Cardiac septum (tissue), 1 donor: ENCODE measurements around the gene NPTX1. TPM values are rescaled to one million over a fixed set of nuclear protein-coding genes. Genes with fewer than 3 reads are reported as not detected.
"Not testable (repeated sequence)": the region's sequence is repeated elsewhere in the genome, so short reads cannot be mapped to it uniquely, and the experiment has no call there.

Experiments used
- DNase-seq: peaks from one replicate; pipeline ENCODE4 v3.0.0-alpha.2; 2020; ENCODE audit warnings: low spot score
- intact Hi-C: fragments of 100-400 bp; cut with DNase I; formaldehyde crosslinking; loops from one replicate; pipeline ENCODE4 v1.14.0; 2022
- long read RNA-seq: library from polyadenylated mRNA; unstranded; transcript quantifications from one replicate; pipeline ENCODE4 v2.0.0, GENCODE V29; 2021
- total RNA-seq: library from RNA; stranded (reverse); fragmentation: NEBNext Ultra II Directional; extraction: Animal tissue kit (Norgen Biotek cat#: 25700); gene quantifications from one replicate; pipeline ENCODE4 v1.2.1, GENCODE V29; 2021
- donor health status: DM: no; HTN: no; CAD: no.

The NPTX1 gene
- total RNA-seq, result 0.62 TPM
- long read RNA-seq, result 0 reads

GRCh38 chr17:80475910-80476876 is at the start of gene NPTX1:
Gene NPTX1 (minus strand): TSS chr17:80476607. CDS start chr17:80476446, 161 bp downstream.
- intact Hi-C loops, result no loop called here
- no peak for DNase-seq

GRCh38 chr17:80523956-80524712 is 47.7 kb upstream of the NPTX1 start:
- DNase-seq, result no peak
- intact Hi-C loops, result no loop called here

- intact Hi-C loops, result no loop called here
- DNase-seq, result no peak
Measured at GRCh38 chr17:80523054-80523744, 46.8 kb upstream of the NPTX1 start.

GRCh38 chr17:80520810-80521455 is 44.5 kb upstream of the NPTX1 start:
- intact Hi-C loops, result no loop called here

GRCh38 chr17:80519091-80519781 is 42.8 kb upstream of the NPTX1 start:
- no peak for DNase-seq

More at GRCh38 chr17:80520810-80521455, 44.5 kb upstream of the NPTX1 start:
- no peak for DNase-seq

GRCh38 chr17:80518392-80518791 is 42.0 kb upstream of the NPTX1 start:
- intact Hi-C loops, result no loop called here
- no peak for DNase-seq

More at GRCh38 chr17:80519091-80519781, 42.8 kb upstream of the NPTX1 start:
- intact Hi-C loops, result no loop called here

- intact Hi-C loops, result no loop called here
Measured at GRCh38 chr17:80517641-80518040, 41.2 kb upstream of the NPTX1 start.

GRCh38 chr17:80516171-80516932 is 39.9 kb upstream of the NPTX1 start:
- intact Hi-C loops, result no loop called here
- DNase-seq, result no peak

More at GRCh38 chr17:80517641-80518040, 41.2 kb upstream of the NPTX1 start:
- DNase-seq, result no peak

GRCh38 chr17:80513892-80514291 is 37.5 kb upstream of the NPTX1 start:
- intact Hi-C loops, result no loop called here
- DNase-seq, result no peak

- intact Hi-C loops, result no loop called here
- DNase-seq, result no peak
Measured at GRCh38 chr17:80513201-80513600, 36.8 kb upstream of the NPTX1 start.

GRCh38 chr17:80512233-80512632 is 35.8 kb upstream of the NPTX1 start:
- intact Hi-C loops, result no loop called here
- no peak for DNase-seq

GRCh38 chr17:80511222-80512180 is 35.1 kb upstream of the NPTX1 start:
- DNase-seq, result no peak
- intact Hi-C loops, result no loop called here

- DNase-seq, result no peak
- intact Hi-C loops, result no loop called here
Measured at GRCh38 chr17:80510772-80511171, 34.4 kb upstream of the NPTX1 start.

- intact Hi-C loops, result no loop called here
- no peak for DNase-seq
Measured at GRCh38 chr17:80510132-80510531, 33.7 kb upstream of the NPTX1 start.

- intact Hi-C loops, result no loop called here
- DNase-seq, result no peak
Measured at GRCh38 chr17:80509311-80509710, 32.9 kb upstream of the NPTX1 start.

GRCh38 chr17:80507965-80508364 is 31.6 kb upstream of the NPTX1 start:
- DNase-seq, result no peak
- intact Hi-C loops, result no loop called here

GRCh38 chr17:80507177-80507576 is 30.8 kb upstream of the NPTX1 start:
- DNase-seq, intact Hi-C loops: not testable (repeated sequence)
